Activated effector memory CD4-positive, alpha-beta T cell treated with Interleukin-2 at 50 U/mL for 16 hours (primary cell): Measurements from ENCODE around the gene TBC1D19.

Experiments
- DNase-seq: peaks from one replicate; pipeline ENCODE4 v3.0.0-alpha.2; 2020

Gene TBC1D19

DNA sequence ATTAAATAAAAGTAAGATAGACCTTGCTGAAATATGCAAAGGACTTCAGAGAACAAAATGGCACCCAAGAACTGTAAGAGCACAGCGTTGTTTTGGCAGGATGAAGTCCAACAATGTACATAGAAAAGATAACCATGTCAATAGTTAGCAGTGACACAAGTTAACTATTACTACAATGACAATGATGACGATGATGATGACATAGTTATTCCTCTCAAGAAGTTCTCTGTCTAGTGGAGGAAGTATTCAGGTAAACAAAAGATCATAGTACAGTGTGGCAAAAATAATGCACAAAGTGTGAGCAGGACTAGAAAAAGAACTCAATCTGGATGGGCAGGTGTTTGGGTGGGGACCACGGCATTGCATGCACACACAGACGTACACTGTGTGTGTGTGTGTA is 201.4 kb downstream of the TBC1D19 start:
- DNase-seq: no peak

DNA sequence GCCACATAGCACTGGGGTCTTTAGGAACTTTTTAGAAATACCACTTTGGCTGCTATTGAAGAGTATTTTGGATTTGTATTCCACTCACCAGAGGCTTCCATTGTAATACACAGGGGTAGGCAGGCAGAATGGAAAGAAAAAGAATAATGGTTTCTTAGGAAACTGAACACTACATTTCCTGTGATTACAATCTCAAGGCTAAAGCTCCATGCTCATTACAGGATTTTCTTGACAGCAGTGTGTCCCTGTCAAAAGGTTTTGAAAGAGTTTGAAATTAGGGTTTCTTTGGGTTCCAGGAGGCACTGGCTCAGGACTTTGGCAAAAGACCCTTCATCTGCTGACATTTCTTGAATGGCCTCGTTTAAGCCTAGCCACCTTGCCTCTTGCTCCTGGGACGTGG is 201.9 kb downstream of the TBC1D19 start:
- no peak for DNase-seq

DNA sequence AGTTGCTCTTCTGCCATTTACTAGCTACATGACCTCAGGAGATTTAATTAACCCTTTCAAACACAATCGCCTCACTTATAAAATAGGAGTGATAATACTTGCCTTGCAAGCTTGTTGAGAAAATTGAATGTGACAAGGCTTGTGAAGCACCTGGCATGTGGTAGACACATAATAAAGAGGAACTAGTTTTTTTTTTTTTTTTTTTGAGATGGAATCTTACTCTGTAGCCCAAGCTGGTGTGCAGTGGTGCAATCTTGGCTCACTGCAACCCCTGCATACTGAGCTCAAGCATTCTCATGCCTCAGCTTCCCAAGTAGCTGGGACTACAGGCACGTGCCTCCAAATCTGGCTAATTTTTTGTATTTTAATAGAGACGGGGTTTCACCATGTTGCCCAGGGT is 203.0 kb downstream of the TBC1D19 start:
- DNase-seq: no peak

DNA sequence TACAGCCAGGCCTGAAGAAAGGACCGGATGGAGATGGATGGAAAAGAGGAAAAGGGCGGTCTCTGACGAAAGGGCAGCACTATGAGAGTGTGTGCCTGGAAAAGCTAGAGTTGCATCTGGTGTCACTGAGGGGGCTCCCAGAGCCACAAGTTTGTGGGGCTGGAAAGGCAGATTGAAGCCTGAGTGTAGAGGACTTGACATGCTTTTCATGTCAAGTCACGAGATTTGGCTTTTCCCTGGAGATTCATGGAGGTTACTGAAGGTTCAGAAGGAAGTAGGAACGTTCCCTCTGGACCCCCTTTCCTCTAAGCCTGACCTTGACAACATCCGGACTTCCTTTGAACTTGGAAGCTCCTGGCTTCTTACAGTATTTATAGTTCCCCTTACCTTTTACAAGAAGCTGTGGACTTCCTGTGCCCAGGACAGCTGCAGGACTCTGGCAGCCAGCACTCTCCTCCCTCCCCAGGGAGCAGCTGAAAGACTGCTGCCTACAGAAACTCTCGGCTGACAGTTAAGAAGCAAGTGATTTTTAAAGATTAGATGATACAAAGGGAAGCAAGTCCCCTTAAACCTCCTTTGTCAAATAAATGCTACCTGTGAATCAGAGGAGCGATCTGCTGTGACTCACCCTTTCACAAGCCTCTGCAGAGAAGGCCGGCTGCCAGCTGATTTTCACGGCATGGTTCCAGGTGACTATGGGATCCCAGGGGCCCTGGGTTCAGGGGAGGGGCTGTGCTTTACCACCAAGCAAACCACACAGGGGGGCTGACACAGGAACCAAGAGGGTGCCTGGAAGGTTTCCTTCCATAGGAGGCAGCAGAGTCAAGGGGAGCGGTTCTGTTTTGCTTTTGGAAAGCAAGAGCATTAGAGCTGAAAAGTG is 203.8 kb downstream of the TBC1D19 start:
- no peak for DNase-seq

DNA sequence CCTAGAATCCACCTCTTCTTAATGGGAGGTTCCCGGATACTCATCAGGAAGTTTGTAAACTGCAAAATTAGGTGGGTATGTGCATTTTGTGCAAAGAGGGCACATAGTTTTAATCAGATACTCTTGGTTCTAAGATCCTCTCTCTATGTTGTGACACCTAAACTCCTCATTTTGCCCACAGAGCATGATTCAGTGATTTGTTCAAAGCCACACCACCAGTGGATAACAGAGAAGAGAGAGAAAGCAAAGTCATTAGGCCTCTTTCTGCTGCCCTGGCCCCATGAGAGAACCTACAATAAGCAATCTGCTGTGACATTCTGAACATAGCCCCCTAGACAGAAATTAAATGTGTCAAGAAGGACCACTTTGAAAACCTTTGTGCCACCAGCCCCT is 204.5 kb downstream of the TBC1D19 start:
- DNase-seq: no peak

DNA sequence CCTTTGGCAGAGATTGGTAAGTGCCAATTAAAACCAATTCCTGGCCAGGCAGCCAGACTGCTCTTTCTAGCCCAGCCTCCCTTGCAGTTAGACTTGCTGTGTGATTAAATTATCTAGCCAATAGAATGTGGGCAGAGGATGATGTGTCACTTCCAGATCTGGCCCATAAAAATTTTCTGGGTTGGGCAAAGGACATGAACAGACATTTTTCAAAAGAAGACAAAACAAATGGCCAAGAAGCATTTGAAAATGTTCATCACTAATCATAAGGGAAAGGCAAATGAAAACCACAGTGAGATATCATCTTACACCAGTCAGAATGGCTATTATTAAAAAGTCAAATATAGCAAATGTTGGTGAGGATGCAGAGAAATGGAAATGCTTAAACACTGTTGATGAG is 205.3 kb downstream of the TBC1D19 start:
- DNase-seq: no peak

DNA sequence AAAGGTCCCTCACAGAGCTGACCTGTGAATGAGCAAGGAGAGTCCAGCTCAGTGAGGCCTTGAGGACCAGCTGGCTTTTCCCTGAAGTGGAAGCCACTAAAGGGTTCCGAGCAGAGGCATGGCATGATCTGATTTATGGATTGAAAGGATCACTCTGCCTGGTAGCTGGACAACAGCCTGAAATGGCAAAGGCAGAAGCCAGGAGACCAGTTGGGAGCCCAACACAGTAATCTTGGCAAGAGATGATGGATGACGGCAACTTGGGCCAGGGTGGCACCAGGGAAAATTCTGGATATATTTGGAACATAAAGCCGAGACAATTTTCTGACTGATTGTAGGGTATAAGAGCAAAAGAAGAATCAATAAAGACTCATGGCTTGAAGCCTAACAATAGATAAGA is 207.5 kb downstream of the TBC1D19 start:
- DNase-seq: no peak

DNA sequence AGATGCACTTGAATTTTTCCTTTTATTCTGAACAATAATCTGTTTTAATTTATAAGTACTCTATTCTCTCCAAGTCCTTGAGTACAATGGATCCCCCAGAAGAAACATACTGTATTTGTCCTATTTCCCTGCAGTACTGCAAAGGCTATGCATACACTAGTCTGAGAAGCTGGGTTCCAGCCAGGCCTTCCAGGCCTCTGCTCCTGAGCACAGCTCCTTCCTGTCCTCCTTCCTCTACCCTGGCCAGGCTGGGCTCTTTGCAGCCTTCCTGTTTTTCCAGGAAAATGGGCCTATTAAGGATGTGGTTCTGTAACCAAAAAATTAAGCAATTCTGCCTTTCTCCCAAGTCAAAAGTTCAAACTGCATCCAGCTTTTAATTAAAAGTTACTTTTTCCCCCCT is 208.8 kb downstream of the TBC1D19 start:
- no peak for DNase-seq

DNA sequence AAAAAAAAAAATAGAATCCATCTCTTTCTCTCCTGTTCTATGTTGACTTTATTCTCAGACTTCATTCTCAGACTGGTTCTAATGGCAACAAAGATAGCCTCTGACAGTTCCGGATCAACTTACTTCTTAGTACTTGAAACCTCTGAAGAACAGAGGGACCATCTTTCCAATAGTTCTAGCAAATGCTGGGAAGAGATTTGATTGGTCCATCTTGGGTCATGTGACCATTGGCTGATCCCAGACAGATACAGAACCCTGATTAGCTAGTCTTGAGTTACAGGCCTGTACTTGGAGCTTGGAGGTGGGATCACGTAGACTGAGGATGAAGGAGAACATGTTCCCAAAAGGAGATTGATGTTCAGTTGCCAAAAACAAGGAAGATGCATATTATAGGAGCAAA is 209.9 kb downstream of the TBC1D19 start:
- DNase-seq: no peak

DNA sequence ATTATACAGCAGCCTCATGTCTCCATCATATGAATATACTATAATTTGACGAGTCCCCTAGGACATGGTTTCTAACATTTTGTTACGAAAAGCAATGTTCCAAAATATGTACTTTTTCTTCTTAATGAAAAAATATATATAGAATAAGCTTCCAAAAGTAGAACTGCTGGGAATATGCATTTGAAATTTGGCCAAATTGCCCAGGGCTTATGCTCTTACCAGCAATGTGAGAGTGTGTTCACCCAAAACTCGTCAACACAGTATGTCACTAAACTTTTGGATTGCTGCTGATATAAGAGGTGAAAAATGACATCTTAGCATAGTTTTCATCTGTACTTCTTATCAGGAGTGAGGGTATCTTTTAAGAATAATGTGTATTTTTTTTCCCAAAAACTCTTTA is 212.2 kb downstream of the TBC1D19 start:
- no peak for DNase-seq

DNA sequence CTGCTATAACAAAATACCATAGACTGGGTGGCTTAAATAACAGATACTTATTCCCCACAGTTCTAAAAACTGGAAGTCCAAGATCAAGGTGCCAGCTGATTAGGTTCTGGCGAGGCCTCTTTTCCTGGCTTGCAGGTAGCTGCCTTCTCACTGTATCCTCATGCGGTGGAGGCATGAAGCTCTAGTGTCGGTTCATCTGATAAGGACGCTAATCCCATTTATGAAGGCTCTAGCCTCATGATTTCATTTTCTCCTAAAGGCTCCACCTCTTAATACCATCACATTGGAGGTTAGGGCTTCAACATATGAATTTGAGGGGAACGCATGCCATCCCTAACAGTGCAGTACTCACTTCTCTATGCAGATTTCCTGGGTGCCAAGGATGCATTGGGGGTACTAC is 218.9 kb downstream of the TBC1D19 start:
- DNase-seq: no peak

DNA sequence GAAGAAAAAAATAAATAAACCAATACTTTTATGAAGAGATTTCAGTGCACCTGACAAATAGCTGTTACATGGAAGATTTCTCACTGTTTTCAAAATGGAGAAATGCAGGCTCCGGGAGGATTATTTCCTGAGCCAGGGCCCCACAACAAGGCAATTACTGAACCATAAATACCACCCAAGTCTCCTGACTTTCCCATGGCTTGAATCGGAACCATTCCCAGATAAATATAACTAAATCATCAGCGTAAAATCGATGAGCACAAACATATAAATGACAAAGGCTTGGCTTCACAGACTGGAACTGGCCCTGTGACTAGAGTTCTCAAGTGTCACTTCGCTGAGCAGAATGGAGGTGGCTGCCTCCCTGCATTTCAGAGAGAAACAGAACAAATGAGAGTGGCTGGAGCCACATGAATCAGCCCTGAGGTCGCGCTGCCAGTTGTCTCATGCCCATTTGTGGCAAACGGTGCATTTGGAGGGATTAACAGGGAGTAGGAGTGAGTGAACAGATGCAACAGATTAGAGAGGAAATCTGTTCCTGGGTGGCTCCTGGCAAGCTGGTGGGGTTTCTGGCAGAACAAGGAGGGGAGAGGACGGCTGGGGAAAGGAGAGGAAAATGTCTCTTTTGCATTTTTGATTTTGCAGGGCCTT is 219.5 kb downstream of the TBC1D19 start:
- DNase-seq: no peak

DNA sequence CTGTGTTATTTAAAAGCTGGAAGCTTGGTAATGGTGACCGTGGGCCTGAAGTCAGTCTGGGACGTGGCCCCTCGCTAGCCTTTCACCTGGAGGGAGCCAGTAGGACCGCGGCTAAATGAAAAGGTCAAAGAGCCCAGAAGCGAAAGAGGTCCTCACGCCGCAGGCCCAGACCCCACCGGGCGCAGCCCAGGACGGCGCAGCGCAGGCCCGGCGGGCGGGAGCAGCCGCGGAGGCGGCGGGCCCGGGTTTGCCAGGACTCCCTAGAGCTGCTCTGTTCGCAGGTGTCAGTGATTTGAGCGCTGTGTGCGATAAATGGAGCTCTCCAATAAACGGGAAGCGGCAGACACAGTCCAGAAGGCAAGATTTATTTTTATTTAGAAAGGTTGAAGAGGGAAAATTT is 220.6 kb downstream of the TBC1D19 start:
- DNase-seq: no peak

DNA sequence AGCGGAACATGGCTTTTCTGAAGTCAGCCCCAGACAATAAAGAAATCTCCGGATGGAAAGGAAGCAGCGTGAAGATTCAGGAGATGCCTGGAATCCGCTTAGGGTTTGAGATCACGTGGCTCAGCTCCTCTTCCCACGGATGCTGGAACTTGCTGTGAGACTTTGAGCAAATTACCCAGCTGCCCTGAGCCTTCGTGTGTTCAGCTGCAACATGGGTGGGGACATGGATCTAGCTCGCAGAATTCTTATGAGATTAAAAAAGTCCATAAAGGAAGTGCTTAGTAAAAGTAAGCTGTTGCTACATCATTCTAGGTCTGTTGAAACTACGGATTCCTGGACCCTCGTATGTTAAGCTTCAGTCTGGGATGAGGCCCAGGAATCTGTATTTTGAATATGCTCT is 221.0 kb downstream of the TBC1D19 start:
- no peak for DNase-seq
